ENCODE results near the gene RASGRP3.

GRCh38 chr2:33458248-33458819 is 18.1 kb upstream of the RASGRP3 start:
- no peak for TF ChIP-seq CTCF (IDR thresholded peaks at IDR 0.05)
- TF ChIP-seq POLR2A (IDR thresholded peaks at IDR 0.05): no peak

Data from adrenal gland (tissue), 5 donors.